HepG2 (cell line): ENCODE results near the gene MAP2K5.

Experiments used
- AKAP8 ChIP-seq: sonication (generic); formaldehyde crosslinking; IDR thresholded peaks from 2 replicates; pipeline ENCODE4 v1.5.1; 2020; ENCODE audit warnings: mild to moderate bottlenecking, missing genetic modification reagents
- CHD2 ChIP-seq: IDR thresholded peaks from 2 replicates; pipeline ENCODE4 v1.6.1; 2011; ENCODE audit warnings: low read depth, low read length, improper control_type of control experiment
- FOXM1 ChIP-seq: sonication (generic); formaldehyde crosslinking; IDR thresholded peaks from 2 replicates; pipeline ENCODE4 v1.5.0; 2020; ENCODE audit warnings: missing genetic modification reagents
- HNRNPUL1 ChIP-seq: fragments of 200-400 bp; formaldehyde crosslinking; IDR thresholded peaks from 2 replicates; pipeline ENCODE4 v1.6.1; 2017; ENCODE audit warnings: low read depth, mild to moderate bottlenecking, low read length, moderate library complexity
- KLF11 ChIP-seq: IDR thresholded peaks from 2 replicates; pipeline ENCODE4 v1.6.1; 2016; ENCODE audit warnings: missing compliant biosample characterization
- MAFK ChIP-seq, 2 experiments: IDR thresholded peaks in 1 of 2; conservative IDR thresholded peaks in 1 of 2; 2 replicates each; pipeline ENCODE4 v1.6.1; 2011; ENCODE audit warnings: improper control_type of control experiment in 2 of 2, low read length in 2 of 2
- NFYB ChIP-seq: sonication (generic); formaldehyde crosslinking; IDR thresholded peaks from 2 replicates; pipeline ENCODE4 v1.4.0; 2020; ENCODE audit warnings: missing genetic modification reagents
- RARG ChIP-seq: sonication (generic); formaldehyde crosslinking; IDR thresholded peaks from 2 replicates; pipeline ENCODE4 v1.4.0; 2020; ENCODE audit warnings: low read depth, mild to moderate bottlenecking, missing genetic modification reagents
- SMAD1 ChIP-seq: sonication (generic); formaldehyde crosslinking; IDR thresholded peaks from 2 replicates; pipeline ENCODE4 v1.4.0; 2020; ENCODE audit warnings: missing genetic modification reagents, low read depth, mild to moderate bottlenecking, borderline replicate concordance
- ZFX ChIP-seq: sonication (generic); formaldehyde crosslinking; IDR thresholded peaks from 2 replicates; pipeline ENCODE4 v1.4.0; 2020; ENCODE audit warnings: mild to moderate bottlenecking, low read depth, missing genetic modification reagents, moderate library complexity
- ZNF20 ChIP-seq: sonication (generic); formaldehyde crosslinking; IDR thresholded peaks from 2 replicates; pipeline ENCODE4 v1.4.0; 2020; ENCODE audit warnings: mild to moderate bottlenecking, moderate library complexity, missing genetic modification reagents
- ZNF382 ChIP-seq: sonication (generic); formaldehyde crosslinking; IDR thresholded peaks from 2 replicates; pipeline ENCODE4 v1.5.0; 2020; ENCODE audit warnings: missing genetic modification reagents, mild to moderate bottlenecking, borderline replicate concordance
- TF ChIP-seq, protein P1 (sequence below): sonication (generic); formaldehyde crosslinking; IDR thresholded peaks from 2 replicates; pipeline ENCODE4 v1.5.0; 2020; ENCODE audit warnings: mild to moderate bottlenecking, missing genetic modification reagents, moderate library complexity
- TF ChIP-seq, protein P2 (sequence below): sonication (generic); IDR thresholded peaks from 2 replicates; pipeline ENCODE4 v1.6.1; 2016; ENCODE audit warnings: low read depth, borderline replicate concordance

DNA sequence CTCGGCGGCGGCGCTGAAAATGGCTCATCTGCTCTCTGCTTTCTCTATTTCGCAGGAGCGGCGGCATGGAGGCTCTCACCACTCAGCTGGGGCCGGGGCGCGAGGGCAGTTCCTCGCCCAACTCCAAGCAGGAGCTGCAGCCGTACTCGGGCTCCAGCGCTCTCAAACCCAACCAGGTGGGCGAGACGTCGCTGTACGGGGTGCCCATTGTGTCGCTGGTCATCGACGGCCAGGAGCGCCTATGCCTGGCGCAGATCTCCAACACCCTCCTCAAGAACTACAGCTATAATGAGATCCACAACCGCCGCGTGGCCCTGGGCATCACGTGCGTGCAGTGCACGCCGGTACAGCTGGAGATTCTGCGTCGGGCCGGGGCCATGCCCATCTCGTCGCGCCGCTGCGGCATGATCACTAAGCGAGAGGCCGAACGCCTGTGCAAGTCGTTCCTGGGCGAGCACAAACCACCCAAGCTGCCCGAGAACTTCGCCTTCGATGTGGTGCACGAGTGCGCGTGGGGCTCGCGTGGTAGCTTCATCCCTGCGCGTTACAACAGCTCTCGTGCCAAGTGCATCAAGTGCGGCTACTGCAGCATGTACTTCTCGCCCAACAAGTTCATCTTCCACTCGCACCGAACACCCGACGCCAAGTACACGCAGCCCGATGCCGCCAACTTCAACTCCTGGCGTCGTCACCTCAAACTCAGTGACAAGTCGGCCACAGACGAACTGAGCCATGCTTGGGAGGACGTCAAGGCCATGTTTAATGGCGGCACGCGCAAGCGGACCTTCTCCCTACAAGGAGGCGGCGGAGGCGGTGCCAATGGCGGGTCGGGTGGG lies 283.6 kb downstream of the MAP2K5 start:
- TF ChIP-seq HNRNPUL1 (no peak), AKAP8 (no peak), ZFX (CRISPR knock-in tag) (no peak), RARG (CRISPR knock-in tag) (no peak), FOXM1 (CRISPR knock-in tag) (no peak), NFYB (CRISPR knock-in tag) (no peak), ZNF382 (CRISPR knock-in tag) (no peak), CHD2 (no peak), KLF11 (CRISPR knock-in tag) (no peak), SMAD1 (no peak), MAFK (conservative IDR thresholded peaks at IDR 0.05 in 1 of 2, IDR thresholded peaks at IDR 0.05 in 1 of 2; ENCODE audit: low read length in 2 of 2) (no peak), ZNF20 (no peak)
- TF ChIP-seq, protein P1, sequence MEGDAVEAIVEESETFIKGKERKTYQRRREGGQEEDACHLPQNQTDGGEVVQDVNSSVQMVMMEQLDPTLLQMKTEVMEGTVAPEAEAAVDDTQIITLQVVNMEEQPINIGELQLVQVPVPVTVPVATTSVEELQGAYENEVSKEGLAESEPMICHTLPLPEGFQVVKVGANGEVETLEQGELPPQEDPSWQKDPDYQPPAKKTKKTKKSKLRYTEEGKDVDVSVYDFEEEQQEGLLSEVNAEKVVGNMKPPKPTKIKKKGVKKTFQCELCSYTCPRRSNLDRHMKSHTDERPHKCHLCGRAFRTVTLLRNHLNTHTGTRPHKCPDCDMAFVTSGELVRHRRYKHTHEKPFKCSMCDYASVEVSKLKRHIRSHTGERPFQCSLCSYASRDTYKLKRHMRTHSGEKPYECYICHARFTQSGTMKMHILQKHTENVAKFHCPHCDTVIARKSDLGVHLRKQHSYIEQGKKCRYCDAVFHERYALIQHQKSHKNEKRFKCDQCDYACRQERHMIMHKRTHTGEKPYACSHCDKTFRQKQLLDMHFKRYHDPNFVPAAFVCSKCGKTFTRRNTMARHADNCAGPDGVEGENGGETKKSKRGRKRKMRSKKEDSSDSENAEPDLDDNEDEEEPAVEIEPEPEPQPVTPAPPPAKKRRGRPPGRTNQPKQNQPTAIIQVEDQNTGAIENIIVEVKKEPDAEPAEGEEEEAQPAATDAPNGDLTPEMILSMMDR (CRISPR knock-in tag) = no peak
- TF ChIP-seq, protein P2, sequence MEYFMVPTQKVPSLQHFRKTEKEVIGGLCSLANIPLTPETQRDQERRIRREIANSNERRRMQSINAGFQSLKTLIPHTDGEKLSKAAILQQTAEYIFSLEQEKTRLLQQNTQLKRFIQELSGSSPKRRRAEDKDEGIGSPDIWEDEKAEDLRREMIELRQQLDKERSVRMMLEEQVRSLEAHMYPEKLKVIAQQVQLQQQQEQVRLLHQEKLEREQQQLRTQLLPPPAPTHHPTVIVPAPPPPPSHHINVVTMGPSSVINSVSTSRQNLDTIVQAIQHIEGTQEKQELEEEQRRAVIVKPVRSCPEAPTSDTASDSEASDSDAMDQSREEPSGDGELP = no peak
